ENCODE measurements around the gene EMILIN1. TPM values are rescaled to one million over a fixed set of nuclear protein-coding genes. Genes with fewer than 3 reads are reported as not detected.
"Not testable (repeated sequence)": the region's sequence is repeated elsewhere in the genome, so short reads cannot be mapped to it uniquely, and the experiment has no call there.

Gene EMILIN1
- total and polyA plus RNA-seq, 2 of the 8 experiments (the other 6 are each of a cell fraction or from before 2014, with no cell fraction given): 1.9 to 3.0 TPM

- H4K5ac ChIP-seq (ENCODE audit: insufficient read length, low read depth, low read length); H3K9me3 ChIP-seq (ENCODE audit: insufficient read depth in 2 of 2, low read depth in 1 of 2, low read length in 1 of 2); FAIRE-seq; H3K18ac ChIP-seq (ENCODE audit: extremely low read depth, low read length); H3K9ac ChIP-seq (replicated peaks in 1 of 4; ENCODE audit: extremely low read depth in 1 of 4, low read depth in 3 of 4, low read length in 3 of 4); H2BK12ac ChIP-seq (ENCODE audit: low read depth, low read length); H3K23ac ChIP-seq (ENCODE audit: insufficient read length); DNase-seq (ENCODE audit: low read depth in 1 of 2, low spot score in 2 of 2); H2BK5ac ChIP-seq (ENCODE audit: low read depth, low read length); H2BK20ac ChIP-seq (ENCODE audit: low read length); H3K79me1 ChIP-seq (ENCODE audit: low read depth, low read length); H4K8ac ChIP-seq (ENCODE audit: extremely low read depth, insufficient read depth, low read length); CTCF ChIA-PET (ENCODE audit: partially characterized antibody); H2AK5ac ChIP-seq (ENCODE audit: low read depth, low read length); H2AFZ ChIP-seq (ENCODE audit: low read length); H4K20me1 ChIP-seq (replicated peaks in 1 of 2; ENCODE audit: control insufficient read depth in 1 of 2, insufficient read depth in 2 of 2, low read length in 2 of 2); H4K91ac ChIP-seq (replicated peaks; ENCODE audit: insufficient read length, low read length); H3K56ac ChIP-seq (replicated peaks; ENCODE audit: insufficient read length, low read depth, low read length); H3K79me2 ChIP-seq (ENCODE audit: control insufficient read depth in 1 of 2, insufficient read depth in 2 of 2, low read length in 2 of 2); H3K27me3 ChIP-seq (replicated peaks in 1 of 4; ENCODE audit: control insufficient read depth in 3 of 4, extremely low read depth in 1 of 4, insufficient read depth in 3 of 4, low read length in 3 of 4); H2BK15ac ChIP-seq (ENCODE audit: low read length); H3K36me3 ChIP-seq (ENCODE audit: control insufficient read depth in 2 of 4, insufficient read depth in 4 of 4, low read length in 3 of 4); H2BK120ac ChIP-seq (replicated peaks; ENCODE audit: low read depth, low read length); H3K4ac ChIP-seq (replicated peaks; ENCODE audit: insufficient read length, low read depth, low read length); H3K14ac ChIP-seq (ENCODE audit: insufficient read length); H3K4me2 ChIP-seq (ENCODE audit: insufficient read depth in 1 of 2, low read depth in 2 of 2, low read length in 2 of 2); H3K27ac ChIP-seq (ENCODE audit: low read depth, low read length); H3K4me3 ChIP-seq (ENCODE audit: extremely low read depth in 1 of 4, insufficient read depth in 2 of 4, low read depth in 3 of 4, low read length in 4 of 4): not testable (repeated sequence)
- 94% methylated on average over 6 of the region's 6 CpGs; no CpG with 5 or more reads in 1 of the 2 experiments for WGBS, 2 experiments (ENCODE audit: extremely low coverage in 1 of 2, insufficient coverage in 1 of 2, insufficient read length in 1 of 2, insufficient replicate concordance in 2 of 2, low coverage in 1 of 2, low lambda C conversion rate in 2 of 2, missing lambda C conversion rate in 1 of 2)
- H3K4me1 ChIP-seq (replicated peaks in 1 of 4; ENCODE audit: control insufficient read depth in 3 of 4, insufficient read depth in 4 of 4, low read length in 3 of 4): peaks cover 0 to 21% (median 7%) of the 10 kb centered on the region in 4 experiments; a peak in 6 of 7 replicates
- peaks cover 14% of the 10 kb centered on the region; the same call in 1 of the 2 replicates for H3K23me2 ChIP-seq (ENCODE audit: low read depth, low read length)
- POLR2A ChIA-PET (ENCODE audit: partially characterized antibody): interaction anchor here (1.1 to 18.5 kb wide), 2 partner anchors 19 to 142 kb away, joined by 5 to 441 read pairs; partner anchors contain the start of genes AGBL5 and CAD
Observed at GRCh38 chr2:27075566-27075871, 2.9 kb upstream of the EMILIN1 start.

Data from H1 (cell line).